Fibroblast of skin of back (primary cell): ENCODE results near the gene COX5B. TPM values are rescaled to one million over a fixed set of nuclear protein-coding genes. Genes with fewer than 3 reads are reported as not detected.
A peak's percentile ranks its signal among the peaks of the same experiment; 100 is the strongest.
"Not testable (repeated sequence)": the region's sequence is repeated elsewhere in the genome, so short reads cannot be mapped to it uniquely, and the experiment has no call there.

Source experiments
- DNase-seq: peaks from one replicate; pipeline ENCODE4 v3.0.0-alpha.2; 2013
- polyA plus RNA-seq, 2 experiments: library from polyadenylated mRNA; unstranded; fragments of 120-200 nt; gene quantifications; one replicate each; pipeline ENCODE4 v1.2.1, GENCODE V29; 2013; ENCODE audit not compliant: insufficient read length in 2 of 2

The COX5B gene, protein sequence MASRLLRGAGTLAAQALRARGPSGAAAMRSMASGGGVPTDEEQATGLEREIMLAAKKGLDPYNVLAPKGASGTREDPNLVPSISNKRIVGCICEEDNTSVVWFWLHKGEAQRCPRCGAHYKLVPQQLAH
- 117 TPM for polyA plus RNA-seq (2013, experiment 1 of 2; ENCODE audit: insufficient read length)
- 93.4 TPM for polyA plus RNA-seq (2013, experiment 2 of 2; ENCODE audit: insufficient read length)

DNA sequence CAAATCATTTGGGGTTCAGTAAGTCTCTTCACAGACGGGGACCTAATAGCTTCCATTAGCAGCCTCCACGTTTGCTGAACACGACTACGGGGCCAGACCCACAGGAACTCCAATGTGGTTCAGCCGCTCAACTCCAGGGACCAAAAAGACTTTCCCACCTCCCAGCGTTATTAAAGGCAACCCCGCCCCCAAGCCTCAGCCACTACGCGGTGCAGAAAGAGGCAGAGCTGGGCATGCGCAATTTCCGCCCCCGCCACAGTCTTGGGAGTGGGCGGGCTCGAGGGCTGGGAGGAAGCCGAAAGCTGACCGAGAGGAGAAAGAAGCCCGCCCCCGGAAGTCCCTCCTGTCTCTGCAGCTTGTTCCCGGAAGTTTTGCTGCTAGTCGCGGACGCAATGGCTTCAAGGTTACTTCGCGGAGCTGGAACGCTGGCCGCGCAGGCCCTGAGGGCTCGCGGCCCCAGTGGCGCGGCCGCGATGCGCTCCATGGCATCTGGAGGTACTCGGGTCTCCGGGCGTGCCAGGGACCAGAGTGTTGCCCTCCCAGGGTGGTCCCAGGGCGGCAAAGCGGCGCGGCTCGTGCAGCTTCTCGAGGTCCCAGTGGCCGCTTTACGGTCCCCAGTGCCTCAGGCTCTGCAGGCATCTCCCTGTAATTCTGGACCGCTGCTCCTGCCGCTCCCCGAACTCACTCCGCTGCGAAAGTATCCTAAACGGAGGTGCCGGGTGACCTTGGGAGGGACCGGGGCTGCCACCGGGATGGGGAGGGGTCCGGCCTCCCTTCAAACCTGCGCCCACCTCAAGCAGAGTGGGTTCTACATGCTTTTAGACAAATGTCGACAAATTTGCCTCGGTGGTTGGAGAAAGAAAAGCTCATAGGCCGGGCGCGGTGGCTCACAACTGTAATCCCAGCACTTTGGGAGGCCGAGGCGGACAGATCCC is at the start of gene COX5B:
Gene COX5B (plus strand): TSS at position 368 of the 935 bp plus-strand sequence. CDS start 25 bp downstream, at position 393.
- DNase-seq: peak; percentile 98

DNA sequence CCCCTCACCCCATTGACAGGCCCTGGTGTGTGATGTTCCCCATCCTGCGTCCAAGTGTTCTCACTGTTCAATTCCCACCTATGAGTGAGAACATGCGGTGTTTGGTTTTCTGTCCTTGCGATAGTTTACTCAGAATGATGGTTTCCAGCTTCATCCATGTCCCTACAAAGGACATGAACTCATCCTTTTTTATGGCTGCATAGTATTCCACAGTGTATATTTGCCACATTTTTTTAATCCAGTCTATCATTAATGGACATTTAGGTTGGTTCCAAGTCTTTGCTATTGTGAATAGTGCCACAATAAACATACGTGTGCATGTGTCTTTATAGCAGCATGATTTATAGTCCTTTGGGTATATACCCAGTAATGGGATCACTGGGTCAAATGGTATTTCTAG is 49.7 kb upstream of the COX5B start:
- not testable (repeated sequence) for DNase-seq

DNA sequence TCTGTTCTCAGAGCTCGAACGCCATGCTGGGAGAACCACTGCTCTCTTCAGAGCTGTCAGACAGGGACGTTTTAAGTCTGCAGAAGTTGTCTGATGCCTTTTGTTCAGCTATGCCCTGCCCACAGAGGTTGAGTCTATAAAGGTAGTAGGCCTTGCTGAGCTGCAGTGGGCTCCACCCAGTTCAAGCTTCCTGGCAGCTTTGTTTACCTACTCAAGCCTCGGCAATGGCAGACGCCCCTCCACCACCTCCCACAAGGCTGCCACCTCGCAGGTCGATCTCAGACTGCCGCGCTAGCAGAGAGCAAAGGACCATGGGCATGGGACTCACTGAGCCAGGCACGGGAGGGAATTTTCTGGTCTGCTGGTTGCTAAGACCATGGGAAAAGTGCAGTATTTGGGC is 44.3 kb upstream of the COX5B start:
- DNase-seq: not testable (repeated sequence)

DNA sequence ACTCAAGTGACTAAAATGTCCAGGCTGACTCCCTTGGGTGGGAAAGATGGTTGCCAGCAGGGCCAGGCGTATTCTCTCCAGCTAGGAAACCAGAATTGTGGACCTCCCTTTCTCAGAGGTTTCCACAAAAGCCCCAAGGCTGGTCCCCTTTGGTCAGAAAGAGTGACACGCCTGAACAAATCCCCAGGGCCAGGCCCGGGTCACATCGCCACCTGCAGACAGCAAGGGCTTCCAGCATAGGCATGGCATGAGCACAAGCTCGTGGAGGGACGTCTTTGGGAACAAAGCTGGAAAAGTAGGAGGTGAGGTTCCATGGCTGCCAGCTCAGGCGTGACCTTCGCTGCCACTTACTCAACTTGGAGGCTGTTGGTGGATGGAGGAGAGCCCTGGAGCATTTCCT is 40.8 kb upstream of the COX5B start:
- DNase-seq: not testable (repeated sequence)

DNA sequence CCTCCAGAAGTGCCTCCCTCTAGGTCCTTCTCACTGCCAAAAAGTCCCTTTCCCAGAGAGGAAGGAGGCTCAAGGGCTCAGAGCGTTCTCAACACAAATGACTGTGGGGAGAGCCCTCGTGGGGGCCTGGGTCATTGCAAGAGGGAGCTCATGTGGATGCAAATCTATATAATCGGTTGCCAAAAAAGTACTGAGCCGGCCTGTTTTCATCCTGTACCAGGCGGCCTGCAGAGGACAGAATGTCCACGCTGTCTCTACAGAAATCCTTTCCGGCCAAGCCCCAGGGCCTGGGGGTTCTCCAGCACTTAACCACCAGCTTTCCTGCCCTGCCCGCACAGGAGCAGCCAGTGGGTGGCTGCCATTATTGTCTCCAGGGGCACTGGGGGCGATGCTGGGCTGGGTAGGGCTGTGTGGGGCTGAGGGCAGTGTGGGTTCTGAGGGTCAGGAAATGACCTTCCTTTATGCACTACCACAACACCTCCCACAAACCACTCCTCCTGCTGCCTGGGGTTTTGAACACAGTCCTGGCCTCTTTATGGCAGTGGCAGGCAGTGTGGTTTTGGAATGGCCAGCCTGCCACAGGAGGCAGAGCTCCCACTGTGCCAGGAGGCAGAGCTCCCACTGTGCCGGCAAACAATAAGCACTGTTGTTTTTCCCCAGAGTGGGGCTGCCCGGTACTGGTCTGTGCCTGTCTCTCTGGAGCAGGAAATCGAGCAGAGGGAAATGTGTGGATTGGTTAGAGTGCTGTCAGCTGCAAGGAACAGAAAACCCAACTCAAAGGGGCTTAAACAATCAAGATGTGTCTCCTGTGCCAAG is 40.1 kb upstream of the COX5B start:
- not testable (repeated sequence) for DNase-seq

DNA sequence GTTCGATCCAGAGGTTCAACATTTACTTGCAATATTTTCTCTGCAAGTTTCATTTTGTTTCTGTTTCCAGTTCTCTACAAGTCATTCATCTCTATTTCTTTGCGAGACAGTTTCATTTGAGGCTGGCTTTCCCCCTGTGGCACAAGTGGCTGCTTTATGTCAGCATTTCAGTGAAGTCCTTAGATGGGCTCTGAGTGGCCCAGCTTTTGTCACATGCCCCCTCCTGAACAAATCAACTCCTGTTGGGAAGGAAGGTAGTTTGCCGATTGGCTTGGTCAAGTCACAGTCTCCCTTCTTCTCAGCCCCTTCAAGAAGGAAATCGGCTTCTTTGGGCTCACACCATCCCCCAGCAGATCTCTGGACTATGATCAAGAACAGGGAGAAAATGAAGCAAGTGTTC is 37.1 kb upstream of the COX5B start:
- DNase-seq: not testable (repeated sequence)

DNA sequence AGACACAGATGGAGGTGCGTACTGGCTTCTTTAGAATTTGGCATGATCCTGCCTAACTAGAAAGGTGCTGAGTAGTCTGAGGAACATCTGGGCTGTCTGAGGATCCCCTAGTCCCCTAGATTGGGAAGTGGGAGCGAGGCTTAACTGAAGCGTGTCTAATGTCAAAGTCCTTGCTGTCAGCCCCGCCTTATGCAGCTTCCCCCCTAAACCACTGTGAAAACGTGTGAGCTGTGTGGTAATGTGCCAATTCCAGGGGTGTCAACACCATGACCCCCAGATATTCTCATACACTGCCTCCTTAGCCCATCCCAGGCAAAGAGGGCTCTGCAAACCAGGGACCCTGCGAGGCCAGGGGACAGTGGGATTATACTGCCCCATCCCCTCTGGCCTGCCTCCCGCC is 34.0 kb upstream of the COX5B start:
- not testable (repeated sequence) for DNase-seq

DNA sequence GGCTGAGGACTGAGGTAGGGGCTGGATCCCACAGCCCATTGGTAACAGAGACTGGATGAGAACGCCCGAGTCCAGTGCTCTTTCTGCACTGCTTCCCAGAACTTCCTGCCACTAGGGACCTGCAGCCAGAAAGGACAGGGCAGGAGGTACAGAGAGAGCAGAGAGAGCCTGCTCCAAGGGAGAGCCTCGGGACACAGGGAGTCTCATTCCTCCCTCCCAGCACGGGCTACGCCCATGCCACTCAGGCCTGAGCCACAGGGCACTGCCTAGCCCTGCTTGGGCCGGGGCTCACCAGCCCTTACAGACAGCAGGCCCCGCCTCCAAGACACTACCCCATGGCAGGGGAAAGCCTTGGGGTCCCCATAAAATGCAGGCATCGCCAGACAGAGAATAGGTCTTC is 30.1 kb upstream of the COX5B start:
- DNase-seq: not testable (repeated sequence)

DNA sequence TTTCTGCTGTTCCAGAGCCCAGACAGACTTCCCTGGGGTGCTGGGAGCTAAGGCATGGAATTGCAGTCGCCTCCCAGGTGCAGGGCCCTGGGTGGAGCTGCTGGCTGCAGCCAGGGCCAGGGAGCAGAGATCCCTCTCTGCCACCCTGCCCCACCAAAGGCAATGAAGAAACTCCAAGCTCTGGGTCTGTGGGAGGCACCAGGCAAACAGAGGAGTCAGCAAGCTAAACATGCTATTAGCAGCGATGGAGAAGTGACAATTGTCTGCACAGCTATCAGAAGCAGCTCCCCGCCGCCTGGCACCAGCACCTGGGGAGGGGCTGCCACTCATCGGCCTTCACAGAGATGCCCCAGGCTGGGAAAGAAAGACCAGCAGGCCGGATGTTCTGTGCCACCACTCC is 28.0 kb upstream of the COX5B start:
- DNase-seq: no peak

DNA sequence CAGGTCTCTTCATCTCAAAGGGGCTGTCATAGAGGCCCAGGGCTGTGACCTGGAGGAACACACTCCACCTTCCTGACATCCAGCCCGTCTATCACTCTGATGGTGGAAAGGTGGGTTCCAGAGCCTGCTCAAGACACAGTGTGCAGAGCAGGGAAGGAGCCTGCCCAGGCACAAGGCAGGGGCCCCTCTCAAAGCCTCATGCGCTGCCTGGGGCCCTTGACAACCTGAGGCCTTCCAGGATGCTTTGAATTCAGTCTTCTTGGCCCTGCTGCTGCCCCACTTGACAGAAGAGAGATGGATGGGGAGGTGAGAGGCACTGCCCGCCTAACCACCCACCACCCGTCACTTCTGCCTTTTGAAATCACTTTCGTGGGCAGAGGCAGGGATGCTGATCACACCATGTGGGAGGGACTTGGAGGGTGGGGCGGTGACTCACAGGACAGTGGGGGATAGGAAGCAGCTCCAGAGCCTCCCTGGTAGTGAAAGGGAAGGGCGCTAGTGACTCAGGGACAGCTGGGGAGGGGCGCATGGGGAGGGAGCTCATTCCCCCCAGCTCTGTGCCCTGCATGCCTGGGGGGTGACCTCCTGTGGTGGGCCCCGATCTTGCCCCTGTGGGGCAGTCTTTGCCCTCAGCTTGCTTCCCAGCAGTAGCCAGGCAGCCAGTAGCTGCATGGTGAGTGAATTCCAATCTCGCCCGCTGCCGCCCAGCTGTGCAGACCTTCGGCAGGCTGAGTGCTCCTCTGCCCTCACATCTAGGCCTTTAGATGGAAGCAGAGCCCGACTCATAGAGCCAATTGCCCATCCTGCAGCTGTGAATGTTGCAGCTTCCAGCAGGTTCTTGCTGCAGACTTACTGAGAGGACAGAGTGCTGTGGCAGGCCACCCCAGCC is 26.7 kb upstream of the COX5B start:
- DNase-seq: peak; percentile 38

DNA sequence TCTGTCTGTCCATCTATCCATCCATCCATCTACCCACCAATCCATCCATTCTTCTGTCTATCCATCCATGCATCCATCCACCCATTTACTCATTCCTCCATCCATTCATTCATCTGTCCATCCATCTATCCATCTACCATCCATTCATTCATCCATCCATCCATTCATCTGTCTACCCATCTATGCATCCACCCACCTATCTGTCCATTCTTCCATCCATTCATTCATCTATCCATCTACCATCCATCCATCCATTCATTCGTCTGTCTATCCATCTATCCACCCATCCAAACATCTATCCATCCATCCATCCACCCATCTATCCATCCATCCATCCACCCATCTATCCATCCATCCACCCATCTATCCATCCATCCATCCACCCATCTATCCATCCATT is 25.4 kb upstream of the COX5B start:
- DNase-seq: not testable (repeated sequence)

DNA sequence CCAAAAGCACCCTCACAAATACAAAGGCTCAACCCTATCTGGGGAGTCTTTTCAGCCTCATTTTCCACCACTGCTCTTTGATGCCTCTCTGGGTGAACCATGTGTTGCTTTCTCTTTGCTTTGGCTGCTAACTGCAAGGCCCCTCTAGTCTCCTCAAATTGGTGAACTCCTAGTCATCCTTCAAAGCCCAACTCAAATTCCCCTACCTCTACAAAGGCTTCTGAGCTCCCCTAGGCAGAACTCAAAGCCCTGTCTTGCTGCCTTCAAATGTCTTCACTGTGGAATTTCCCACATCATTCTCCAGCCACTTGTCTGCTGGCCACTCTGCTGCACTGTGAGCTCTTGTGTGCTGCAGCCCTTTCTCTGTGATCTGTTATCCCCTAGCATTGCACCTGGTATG is 22.9 kb upstream of the COX5B start:
- not testable (repeated sequence) for DNase-seq

DNA sequence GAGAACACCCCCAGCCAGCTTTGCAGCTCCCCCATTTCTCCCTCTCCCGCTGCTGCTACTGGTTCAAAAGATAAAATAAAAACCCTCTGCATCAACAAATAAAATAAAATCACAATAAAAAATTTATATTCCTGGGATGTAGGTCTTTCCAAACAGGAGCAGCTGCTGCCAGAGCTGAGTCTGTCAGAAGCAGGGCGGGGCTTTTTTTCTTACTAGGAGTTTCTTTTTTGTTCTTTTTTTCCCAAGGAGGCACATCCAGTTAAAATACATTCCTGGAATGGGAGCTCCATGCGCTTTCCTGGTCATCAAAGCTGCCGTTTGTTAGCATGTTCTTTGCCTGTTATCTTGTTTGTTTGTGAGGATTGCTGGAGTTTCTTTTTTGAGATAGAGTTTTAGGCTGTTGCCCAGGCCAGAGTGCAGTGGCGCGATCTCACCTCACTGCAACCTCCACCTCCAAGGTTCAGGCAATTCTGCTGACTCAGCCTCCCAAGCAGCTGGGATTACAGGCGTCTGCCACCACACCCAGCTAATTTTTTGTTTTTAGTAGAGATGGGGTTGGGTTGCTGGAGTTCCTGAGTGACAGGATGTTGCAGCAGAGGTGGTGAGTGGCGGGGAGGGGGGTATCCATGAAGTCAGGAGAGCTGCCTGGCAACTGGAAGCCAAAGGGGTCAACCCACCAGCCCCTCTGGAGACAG is 20.4 kb upstream of the COX5B start:
- not testable (repeated sequence) for DNase-seq

DNA sequence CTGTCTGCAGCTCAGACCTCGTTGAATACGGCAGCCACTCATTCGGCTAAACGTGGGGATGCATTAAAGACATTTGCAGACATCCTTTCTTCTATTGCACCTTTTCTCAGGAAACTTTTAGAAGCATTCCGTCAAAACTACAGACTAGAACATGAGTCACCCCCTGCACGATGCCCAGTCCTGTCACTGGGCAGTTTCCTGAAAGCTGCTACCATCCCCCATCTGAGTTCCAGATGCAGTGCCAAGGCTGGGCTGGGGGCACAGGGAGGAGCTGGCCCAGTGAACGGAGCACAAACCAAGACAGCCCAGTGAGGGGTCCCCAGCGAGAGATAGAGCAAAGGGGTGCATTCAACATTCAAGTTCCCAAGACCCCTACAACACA is 19.8 kb upstream of the COX5B start:
- not testable (repeated sequence) for DNase-seq

DNA sequence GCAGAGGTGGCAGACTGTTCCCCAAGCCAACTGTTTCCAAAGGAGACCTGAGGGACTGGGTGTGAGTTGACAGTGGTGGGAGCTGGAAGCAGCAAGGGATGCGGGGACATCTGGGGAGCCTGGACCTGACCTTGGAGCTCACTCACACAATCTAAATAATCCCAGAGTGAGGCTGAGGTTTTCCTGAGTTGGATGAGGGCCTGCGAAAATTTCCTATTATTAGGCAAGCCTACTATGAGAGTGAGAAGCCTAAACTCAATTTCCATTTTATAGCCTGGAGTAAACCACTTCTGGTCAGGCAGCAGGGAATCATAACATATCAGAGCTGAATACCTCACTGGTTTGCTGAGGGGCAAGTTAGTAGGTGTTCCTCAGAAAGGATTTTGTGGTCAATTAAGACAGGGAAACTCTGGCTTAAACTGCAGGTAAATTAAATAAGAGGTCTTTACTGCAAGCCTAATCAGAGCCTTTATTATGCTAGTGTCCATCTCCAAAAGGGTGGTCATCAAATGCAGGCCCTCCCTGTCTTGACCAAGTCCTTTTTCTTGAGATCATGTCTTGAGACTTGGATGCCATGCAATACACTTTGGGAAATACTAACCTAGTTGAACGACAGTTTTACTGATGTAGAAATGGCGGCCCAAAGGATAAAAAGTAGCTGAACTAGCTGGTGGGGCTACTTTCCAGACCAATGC is 1.7 kb upstream of the COX5B start:
- no peak for DNase-seq

DNA sequence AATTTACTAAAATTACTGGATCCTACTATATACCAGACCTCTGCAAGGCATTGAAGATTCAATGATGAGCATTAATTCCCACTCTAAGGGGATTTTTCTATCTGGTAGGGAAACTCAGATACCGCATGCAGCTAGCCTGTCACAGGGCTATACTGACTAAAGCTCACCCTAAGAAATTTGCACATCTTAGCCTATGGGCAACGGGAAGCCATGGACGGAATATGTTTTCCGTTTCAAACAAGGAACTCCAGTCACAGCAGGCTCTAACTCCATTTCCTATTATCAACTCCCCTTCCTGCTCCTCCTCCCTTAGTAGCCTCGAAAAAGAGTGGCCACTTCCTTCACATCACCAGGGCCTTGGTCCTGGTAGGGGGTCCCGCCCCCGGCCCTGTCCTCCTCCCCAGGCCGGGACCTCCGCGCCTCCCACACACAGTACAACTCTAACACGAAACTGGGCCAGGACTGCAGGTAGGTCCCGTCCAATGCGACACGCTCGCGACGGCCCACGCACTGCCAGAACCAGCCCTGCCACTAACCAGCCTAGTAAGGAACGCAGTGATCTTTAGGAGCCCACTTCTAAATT is 659 bp upstream of the COX5B start:
- no peak for DNase-seq

DNA sequence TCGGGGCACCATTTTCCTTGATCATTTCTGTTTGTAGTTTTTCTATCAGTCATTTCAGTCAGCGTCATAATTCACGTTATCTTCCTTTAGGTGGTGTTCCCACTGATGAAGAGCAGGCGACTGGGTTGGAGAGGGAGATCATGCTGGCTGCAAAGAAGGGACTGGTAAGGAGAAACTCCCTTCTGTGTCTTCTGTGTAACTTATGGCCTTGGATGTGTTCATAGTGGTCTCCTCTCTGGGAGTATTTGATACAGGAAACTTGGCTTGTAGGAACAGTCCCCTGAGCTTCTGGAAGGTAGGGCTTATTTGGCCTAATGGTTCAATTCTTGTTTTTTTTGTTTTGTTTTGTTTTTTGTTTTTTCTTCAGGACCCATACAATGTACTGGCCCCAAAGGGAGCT is 1.1 kb downstream of the COX5B start:
- DNase-seq: no peak

DNA sequence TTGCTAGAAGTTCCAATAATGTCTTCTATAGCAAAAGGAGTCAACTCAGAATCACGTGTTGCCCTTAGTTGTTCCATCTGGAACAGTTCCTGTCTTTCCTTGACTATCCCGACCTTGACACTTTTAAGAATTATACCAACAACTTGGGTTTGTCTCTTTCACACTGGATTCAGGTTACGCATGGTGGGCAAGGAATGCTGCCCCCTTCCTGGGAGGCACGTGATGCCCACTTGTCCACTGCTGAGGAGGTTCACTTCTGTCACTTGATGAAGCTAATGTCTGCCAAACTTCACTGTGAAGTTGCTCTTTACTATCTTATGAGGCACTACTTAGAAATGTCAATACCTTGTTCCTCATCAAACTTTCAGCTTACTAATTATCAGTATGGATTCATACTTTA is 5.3 kb downstream of the COX5B start:
- DNase-seq: no peak

DNA sequence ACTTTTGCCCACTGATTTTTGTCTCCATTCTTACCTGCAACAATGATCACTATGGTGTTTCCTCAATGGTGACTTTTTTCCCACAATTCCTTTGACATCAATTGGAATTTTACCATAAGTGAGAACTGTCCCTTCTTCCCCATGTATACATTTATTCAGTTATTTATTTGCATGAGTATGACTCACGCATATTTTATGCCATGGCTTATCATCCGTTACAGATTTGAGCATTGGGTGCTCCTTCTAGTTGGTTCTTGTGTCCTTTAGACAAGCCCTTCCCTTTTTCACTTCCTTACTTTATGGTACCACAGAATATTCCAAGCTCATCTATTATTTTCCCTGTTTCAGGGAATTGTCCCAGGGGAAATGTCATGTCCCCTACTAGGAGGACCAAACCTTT is 7.6 kb downstream of the COX5B start:
- no peak for DNase-seq

DNA sequence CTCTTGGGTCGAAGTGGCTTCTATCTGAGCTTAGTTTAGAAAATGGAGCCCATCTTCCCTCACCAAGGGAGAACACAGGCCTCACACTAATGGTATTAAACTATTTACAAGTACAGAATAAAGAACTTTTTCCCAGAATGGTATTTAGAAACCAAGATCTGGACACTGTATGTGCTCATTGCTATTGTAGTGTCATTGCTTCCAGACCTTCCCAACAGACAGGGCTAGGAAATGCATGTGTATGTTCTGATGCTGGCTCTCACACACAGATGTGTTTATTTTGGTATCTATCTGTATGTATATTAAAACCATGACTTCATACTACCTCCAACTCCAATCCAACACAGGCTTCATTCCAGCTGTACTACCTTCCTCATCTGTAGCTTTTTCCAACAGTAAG is 8.0 kb downstream of the COX5B start:
- DNase-seq: no peak
